Effector memory CD4-positive, alpha-beta T cell (primary cell): ENCODE data around the gene LDLRAD4.

Source experiments
- DNase-seq, 3 donors: peaks; one replicate each; pipeline ENCODE4 v3.0.0-alpha.2; 2020
- H3K27ac ChIP-seq: 2 replicates; pipeline ENCODE4 v1.7.0; 2013; ENCODE audit warnings: mild to moderate bottlenecking, low read length, moderate library complexity; ENCODE audit not compliant: insufficient read depth, poor library complexity, severe bottlenecking
- H3K27me3 ChIP-seq: replicated peaks from 2 replicates; pipeline ENCODE4 v1.7.0; 2013; ENCODE audit warnings: mild to moderate bottlenecking, low read length; ENCODE audit not compliant: insufficient read depth, control insufficient read depth, poor library complexity, severe bottlenecking
- H3K36me3 ChIP-seq: 2 replicates; pipeline ENCODE4 v1.7.0; 2013; ENCODE audit warnings: mild to moderate bottlenecking, low read length, moderate library complexity; ENCODE audit not compliant: control insufficient read depth, insufficient read depth
- H3K4me1 ChIP-seq: 2 replicates; pipeline ENCODE4 v1.7.0; 2013; ENCODE audit warnings: low read length, mild to moderate bottlenecking; ENCODE audit not compliant: control insufficient read depth, insufficient read depth, poor library complexity, severe bottlenecking
- H3K4me3 ChIP-seq: 2 replicates; pipeline ENCODE4 v1.7.0; 2013; ENCODE audit warnings: low read length, low read depth, mild to moderate bottlenecking; ENCODE audit not compliant: insufficient read depth, poor library complexity, severe bottlenecking
- H3K9me3 ChIP-seq: 2 replicates; pipeline ENCODE4 v1.7.0; 2013; ENCODE audit warnings: mild to moderate bottlenecking, low read length, moderate library complexity; ENCODE audit not compliant: control insufficient read depth

LDLRAD4 gene

GRCh38 chr18:13539050-13539449 lies 320.5 kb downstream of the LDLRAD4 start:
- Histone ChIP-seq H3K4me1 (no peaks in the 10 kb centered on the region), H3K9me3 (no peaks in the 10 kb centered on the region), H3K27me3 (no peaks in the 10 kb centered on the region), H3K4me3 (no peak overlapping the region), H3K36me3 (no peaks in the 10 kb centered on the region), H3K27ac (no peak overlapping the region)
- DNase-seq = no peak

DNA sequence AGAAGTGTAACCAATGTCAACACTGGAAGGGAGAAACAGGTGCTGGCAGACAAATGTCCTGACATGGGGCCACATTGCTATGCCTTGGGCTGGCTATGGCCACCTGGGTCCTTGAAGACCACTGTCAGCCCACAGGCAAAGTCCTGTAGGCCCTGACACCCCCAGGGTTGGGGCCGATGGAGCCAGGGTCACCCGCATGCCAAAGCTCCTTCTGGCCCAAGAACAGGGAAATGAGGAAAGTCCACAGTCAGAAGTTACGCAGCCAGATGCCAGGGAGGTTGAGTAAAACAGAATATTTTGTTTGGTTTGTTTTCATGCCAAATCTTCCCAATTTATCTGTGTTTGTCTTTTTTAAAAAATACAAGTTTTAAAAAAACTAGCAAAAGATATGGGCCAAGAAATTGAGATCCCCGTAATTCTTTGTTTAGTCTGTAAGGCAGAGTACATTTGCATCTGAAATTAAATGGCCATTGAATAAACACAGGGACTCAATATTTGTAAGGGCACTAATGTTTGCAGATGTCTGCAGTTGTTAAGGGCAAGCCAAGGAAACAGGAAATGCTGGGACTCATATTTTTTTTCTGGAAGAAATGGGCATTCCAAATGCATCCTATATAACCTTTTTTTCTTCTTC lies 321.4 kb downstream of the LDLRAD4 start:
- H3K9me3 ChIP-seq = no peaks in the 10 kb centered on the region
- no peaks in the 10 kb centered on the region for H3K4me1 ChIP-seq
- H3K27ac ChIP-seq = no peak overlapping the region
- H3K36me3 ChIP-seq = no peaks in the 10 kb centered on the region
- no peaks in the 10 kb centered on the region for H3K27me3 ChIP-seq
- H3K4me3 ChIP-seq = no peak overlapping the region
- DNase-seq = no peak

- no peak for DNase-seq
- Histone ChIP-seq H3K27ac (no peak overlapping the region), H3K27me3 (no peaks in the 10 kb centered on the region), H3K4me3 (no peak overlapping the region), H3K9me3 (no peaks in the 10 kb centered on the region), H3K36me3 (no peaks in the 10 kb centered on the region), H3K4me1 (no peaks in the 10 kb centered on the region)
Observed at GRCh38 chr18:13540477-13541182, 322.1 kb downstream of the LDLRAD4 start.

GRCh38 chr18:13541621-13542519 lies 323.3 kb downstream of the LDLRAD4 start:
- H3K36me3 ChIP-seq = no peaks in the 10 kb centered on the region
- H3K4me1 ChIP-seq = no peaks in the 10 kb centered on the region
- H3K27ac ChIP-seq = no peak overlapping the region
- H3K9me3 ChIP-seq = no peaks in the 10 kb centered on the region
- H3K27me3 ChIP-seq = no peaks in the 10 kb centered on the region
- DNase-seq = no peak
- no peak overlapping the region for H3K4me3 ChIP-seq

GRCh38 chr18:13542520-13542847 lies 323.9 kb downstream of the LDLRAD4 start:
- Histone ChIP-seq H3K36me3 (no peaks in the 10 kb centered on the region), H3K27ac (no peak overlapping the region), H3K4me3 (no peak overlapping the region), H3K9me3 (no peaks in the 10 kb centered on the region), H3K4me1 (no peaks in the 10 kb centered on the region), H3K27me3 (no peaks in the 10 kb centered on the region)
- DNase-seq = no peak

DNA sequence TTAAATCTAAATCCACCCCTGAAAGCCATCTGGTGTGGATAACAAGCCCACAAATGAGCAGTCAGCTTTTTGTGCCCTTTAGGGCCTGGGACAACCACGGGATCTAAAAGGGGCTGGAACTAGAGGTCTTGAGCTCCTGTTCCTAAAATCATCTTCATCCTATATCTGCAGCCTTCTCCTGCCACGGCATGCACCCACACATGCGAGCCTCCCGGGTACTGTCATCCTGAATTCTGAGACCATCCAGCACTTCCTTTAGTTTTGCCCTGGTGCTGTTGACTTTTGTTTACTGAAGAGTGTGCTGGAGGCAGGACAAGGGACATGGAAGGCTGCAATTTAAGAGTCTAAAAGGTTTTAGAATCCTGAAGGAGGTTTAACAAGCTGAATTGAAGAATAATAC lies 324.6 kb downstream of the LDLRAD4 start:
- H3K27me3 ChIP-seq = no peaks in the 10 kb centered on the region
- H3K9me3 ChIP-seq = no peaks in the 10 kb centered on the region
- no peak for DNase-seq
- H3K4me1 ChIP-seq = no peaks in the 10 kb centered on the region
- H3K36me3 ChIP-seq = no peaks in the 10 kb centered on the region
- no peak overlapping the region for H3K4me3 ChIP-seq
- no peak overlapping the region for H3K27ac ChIP-seq

DNA sequence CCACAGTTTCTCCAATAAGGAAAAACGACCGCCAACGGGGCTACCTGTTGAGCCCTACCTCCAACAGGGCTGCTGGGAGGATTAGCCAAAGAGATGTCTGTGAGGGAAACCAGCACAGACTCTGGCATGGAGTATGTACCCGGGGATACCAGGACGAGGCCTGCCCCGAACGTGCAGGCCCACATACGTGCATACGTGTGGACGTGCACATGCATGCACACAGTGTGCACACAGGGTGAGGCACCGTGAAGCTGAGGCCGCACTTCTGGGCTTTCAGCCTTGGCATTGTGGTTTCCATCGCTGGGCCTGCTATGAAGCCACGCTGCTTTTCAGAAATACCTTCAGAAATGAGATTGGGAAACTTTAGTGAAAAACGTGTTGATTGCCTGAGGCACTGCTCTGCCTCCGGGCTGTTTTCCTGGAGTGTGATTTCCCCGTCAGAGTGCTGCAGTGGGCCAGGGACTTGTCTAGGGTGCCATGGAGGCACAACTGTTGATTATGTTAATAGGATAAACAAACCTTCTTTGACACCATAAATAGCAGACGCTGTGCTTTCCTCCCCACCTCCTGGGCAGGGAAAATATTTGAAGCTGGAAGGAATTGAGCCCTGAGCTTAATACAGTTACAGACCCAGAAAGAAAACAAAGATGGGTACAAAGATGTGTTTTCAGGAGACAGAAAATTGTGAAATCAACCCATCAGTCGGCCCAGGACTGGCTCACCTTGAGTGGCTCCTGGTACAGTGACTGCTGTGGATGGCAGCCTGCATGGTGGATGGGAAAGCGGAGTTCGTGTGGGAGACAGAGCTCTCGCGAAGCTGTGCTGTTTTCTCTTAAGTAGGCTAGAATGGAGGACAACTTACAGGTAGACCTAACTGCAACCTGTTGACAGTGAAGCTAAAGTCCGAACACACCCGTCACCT lies 325.5 kb downstream of the LDLRAD4 start:
- Histone ChIP-seq H3K4me1 (no peaks in the 10 kb centered on the region), H3K27ac (no peak overlapping the region), H3K4me3 (no peak overlapping the region), H3K36me3 (no peaks in the 10 kb centered on the region), H3K9me3 (no peaks in the 10 kb centered on the region), H3K27me3 (no peaks in the 10 kb centered on the region)
- no peak for DNase-seq

DNA sequence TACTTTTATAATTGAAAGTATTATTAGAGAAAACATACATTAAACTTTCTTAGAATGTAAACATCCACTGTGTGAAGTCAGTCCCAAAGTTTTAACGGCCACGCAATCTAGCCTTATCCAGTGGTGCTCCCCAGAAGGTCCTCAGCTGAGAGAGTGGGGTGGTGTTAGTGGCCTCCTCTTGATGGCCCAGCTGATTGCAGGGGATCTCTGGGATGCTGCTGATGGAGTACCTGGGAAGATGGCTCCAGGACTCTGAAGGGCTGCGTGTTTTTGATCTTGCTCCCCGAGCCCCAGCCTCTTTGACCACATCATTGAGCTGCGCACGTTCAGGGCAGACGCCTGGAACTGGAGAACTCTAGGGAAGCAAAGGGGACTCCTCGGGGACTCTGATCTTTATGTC lies 326.4 kb downstream of the LDLRAD4 start:
- no peak overlapping the region for H3K27ac ChIP-seq
- H3K4me1 ChIP-seq = no peaks in the 10 kb centered on the region
- no peaks in the 10 kb centered on the region for H3K36me3 ChIP-seq
- no peaks in the 10 kb centered on the region for H3K9me3 ChIP-seq
- H3K4me3 ChIP-seq = no peak overlapping the region
- DNase-seq = no peak
- no peaks in the 10 kb centered on the region for H3K27me3 ChIP-seq

- Histone ChIP-seq H3K36me3 (no peaks in the 10 kb centered on the region), H3K4me1 (no peaks in the 10 kb centered on the region), H3K27ac (no peak overlapping the region), H3K9me3 (no peaks in the 10 kb centered on the region), H3K27me3 (no peaks in the 10 kb centered on the region), H3K4me3 (no peak overlapping the region)
- no peak for DNase-seq
Observed at GRCh38 chr18:13545514-13545913, 327.0 kb downstream of the LDLRAD4 start.
